GM21515 (cell line): ENCODE data around the gene SMIM12.

Experiments used
- ATAC-seq: cut with Tn5 transposase; IDR thresholded peaks from one replicate; pipeline ENCODE4 v1.9.1; 2021; ENCODE audit not compliant: unreplicated experiment

SMIM12 gene

GRCh38 chr1:34859446-34860200 lies at the start of gene SMIM12:
Gene SMIM12 (minus strand): TSS chr1:34859749. CDS start chr1:34855977, 3,772 bp downstream.
- ATAC-seq: peak; percentile 91

- ATAC-seq: no peak
These were observed 48.8 kb upstream of the SMIM12 start for GRCh38 chr1:34908369-34908768.

GRCh38 chr1:34907487-34908090 lies 48.0 kb upstream of the SMIM12 start:
- ATAC-seq: no peak

- no peak for ATAC-seq
These were observed 47.2 kb upstream of the SMIM12 start for GRCh38 chr1:34906756-34907155.

GRCh38 chr1:34906222-34906621 lies 46.7 kb upstream of the SMIM12 start:
- ATAC-seq: no peak

- no peak for ATAC-seq
These were observed 45.5 kb upstream of the SMIM12 start for GRCh38 chr1:34905098-34905459.

- no peak for ATAC-seq
These were observed 44.9 kb upstream of the SMIM12 start for GRCh38 chr1:34904236-34905097.

- no peak for ATAC-seq
These were observed 42.4 kb upstream of the SMIM12 start for GRCh38 chr1:34901919-34902318.

- no peak for ATAC-seq
These were observed 41.4 kb upstream of the SMIM12 start for GRCh38 chr1:34900775-34901502.

- no peak for ATAC-seq
These were observed 40.4 kb upstream of the SMIM12 start for GRCh38 chr1:34899906-34900305.

- ATAC-seq: no peak
These were observed 39.9 kb upstream of the SMIM12 start for GRCh38 chr1:34899471-34899870.

- no peak for ATAC-seq
These were observed 38.8 kb upstream of the SMIM12 start for GRCh38 chr1:34898330-34898761.

GRCh38 chr1:34896612-34897011 lies 37.1 kb upstream of the SMIM12 start:
- no peak for ATAC-seq

- ATAC-seq: no peak
These were observed 30.2 kb upstream of the SMIM12 start for GRCh38 chr1:34889705-34890104.

GRCh38 chr1:34887593-34887992 lies 28.0 kb upstream of the SMIM12 start:
- ATAC-seq: no peak

- ATAC-seq: no peak
These were observed 26.1 kb upstream of the SMIM12 start for GRCh38 chr1:34885405-34886247.

GRCh38 chr1:34884961-34885360 lies 25.4 kb upstream of the SMIM12 start:
- ATAC-seq: no peak

GRCh38 chr1:34884536-34884935 lies 25.0 kb upstream of the SMIM12 start:
- no peak for ATAC-seq

GRCh38 chr1:34879230-34879629 lies 19.7 kb upstream of the SMIM12 start:
- no peak for ATAC-seq

- ATAC-seq: no peak
These were observed 16.9 kb upstream of the SMIM12 start for GRCh38 chr1:34876406-34876805.
